GM21737 (cell line): Measurements from ENCODE around the gene FNDC5.
"Not testable (repeated sequence)": the region's sequence is repeated elsewhere in the genome, so short reads cannot be mapped to it uniquely, and the experiment has no call there.

Experiments
- ATAC-seq: cut with Tn5 transposase; IDR thresholded peaks from one replicate; pipeline ENCODE4 v1.9.1; 2021; ENCODE audit warnings: mild to moderate bottlenecking, moderate library complexity; ENCODE audit not compliant: unreplicated experiment

Gene FNDC5

DNA sequence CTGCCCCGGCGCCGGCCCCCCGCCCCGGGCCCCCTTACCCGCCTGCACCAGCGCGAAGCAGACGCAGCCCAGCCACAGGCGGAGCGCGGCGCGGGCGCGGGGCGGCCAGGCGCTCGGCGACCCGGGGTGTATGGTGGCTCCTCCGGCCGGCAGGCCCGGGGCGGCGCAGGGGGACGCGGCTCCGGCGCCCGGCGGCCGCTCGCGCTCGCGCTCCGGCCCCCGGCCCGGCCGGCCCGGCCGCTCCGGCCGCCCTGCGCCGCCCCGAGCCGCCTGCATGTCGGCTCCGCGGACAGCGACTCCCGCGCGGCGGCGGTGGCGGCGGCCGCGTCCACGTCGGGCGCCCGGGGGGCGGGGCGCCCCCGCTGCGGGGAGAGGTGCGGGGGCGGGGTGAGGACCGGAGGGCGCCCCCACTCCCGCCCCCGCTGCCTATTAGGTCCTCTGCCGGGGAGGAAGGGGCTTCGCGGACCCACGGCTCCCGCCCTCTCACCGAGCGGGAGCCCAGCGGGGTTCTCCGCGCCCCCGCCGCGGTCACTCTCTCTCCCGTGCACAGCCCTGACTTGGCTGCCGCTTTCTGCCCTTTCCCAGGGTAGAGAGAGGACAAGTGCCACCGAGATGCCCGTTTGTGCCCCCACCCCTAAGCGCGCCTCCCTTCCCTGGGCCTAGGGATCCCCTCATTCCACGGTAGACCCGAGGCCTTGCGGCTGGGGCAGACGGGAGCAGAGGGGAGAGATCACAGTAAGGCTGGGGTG, at the start of gene FNDC5:
TSS of gene FNDC5 (minus strand) at position 298 of the 749 bp plus-strand sequence.
- no peak for ATAC-seq

- no peak for ATAC-seq
These were observed 49.4 kb upstream of the FNDC5 start for GRCh38 chr1:32919811-32920733.

DNA sequence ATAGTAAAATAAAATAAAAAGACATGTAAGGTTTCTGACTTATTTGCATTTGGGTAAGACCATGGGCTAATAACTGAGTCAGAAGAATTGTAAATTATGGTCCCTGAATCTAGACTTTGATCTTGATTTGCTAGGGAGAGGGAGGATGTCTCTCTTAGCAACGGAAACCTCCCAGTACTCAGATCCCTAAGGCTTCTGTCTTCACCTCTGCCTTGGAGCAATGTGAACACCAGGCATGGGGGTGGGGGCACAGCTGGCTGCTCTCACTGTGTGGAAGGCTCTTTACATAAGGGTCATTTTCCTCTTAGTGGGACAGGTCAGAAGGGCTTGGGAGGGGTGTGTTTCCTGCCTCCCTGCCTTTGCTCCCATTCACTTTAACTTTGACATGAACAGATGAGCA, 47.5 kb upstream of the FNDC5 start:
- ATAC-seq: no peak

- no peak for ATAC-seq
These were observed 46.8 kb upstream of the FNDC5 start for GRCh38 chr1:32917521-32917920.

DNA sequence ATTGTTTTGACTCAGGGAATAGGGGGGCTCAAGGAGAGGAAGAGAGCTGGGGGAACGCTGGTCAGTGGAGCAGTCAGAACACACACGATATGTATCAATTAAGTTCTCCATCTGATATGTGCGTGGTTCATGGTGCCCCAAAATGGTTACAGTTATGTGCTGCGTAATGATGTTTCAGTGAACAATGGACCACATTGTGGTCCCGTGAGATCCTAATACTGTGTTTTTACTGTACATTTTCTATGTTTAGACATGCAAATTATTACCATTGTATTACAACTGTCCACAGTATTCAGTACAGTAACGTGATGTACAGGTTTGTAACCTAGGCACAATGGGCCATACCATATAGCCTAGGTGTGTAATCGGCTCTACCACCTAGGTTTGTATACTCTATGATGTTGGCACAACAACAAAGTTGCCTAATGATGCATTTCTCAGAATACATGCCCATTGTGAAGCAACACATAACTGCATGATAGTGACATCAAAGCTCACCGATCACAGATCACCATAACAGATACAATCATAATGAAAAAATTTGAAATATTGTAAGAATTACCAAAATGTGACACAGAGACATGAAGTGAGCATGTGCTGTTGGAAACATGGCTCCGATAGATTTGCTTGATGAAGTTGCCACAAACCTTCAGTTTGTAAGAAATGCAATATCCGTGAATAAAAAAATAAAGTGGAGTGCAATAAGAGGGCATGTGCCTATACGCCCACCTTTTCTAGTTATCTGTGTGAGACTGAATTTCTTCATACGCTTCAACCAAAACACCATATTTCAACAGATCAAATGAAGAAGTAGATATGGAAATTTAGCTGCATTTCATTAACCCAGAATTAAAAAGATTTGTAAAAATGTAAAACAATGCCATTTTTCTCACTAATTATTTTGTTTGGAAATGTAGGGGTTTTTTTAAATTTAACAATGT, 45.3 kb upstream of the FNDC5 start:
- ATAC-seq: no peak

- no peak for ATAC-seq
These were observed 39.6 kb upstream of the FNDC5 start for GRCh38 chr1:32910319-32910718.

- ATAC-seq: no peak
These were observed 36.7 kb upstream of the FNDC5 start for GRCh38 chr1:32907435-32907834.

GRCh38 chr1:32906654-32907053, 35.9 kb upstream of the FNDC5 start:
- no peak for ATAC-seq

DNA sequence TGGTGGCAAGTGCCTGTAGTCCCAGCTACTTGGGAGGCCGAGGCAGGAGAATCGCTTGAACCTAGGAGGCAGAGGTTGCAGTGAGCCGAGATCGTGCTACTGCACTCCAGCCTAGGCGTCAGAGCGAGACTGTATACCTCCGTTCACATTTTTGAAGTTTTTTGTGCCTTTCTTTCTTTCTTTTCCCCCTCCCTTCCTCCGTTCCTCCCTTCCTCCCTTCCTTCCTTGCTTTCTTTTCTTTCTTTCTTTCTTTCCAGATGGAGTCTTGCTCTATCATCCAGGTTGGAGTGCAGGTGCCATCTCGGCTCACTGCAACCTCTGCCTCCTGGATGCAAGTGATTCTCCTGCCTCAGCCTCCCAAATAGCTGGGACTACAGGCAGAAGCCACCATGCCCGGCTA, 34.9 kb upstream of the FNDC5 start:
- not testable (repeated sequence) for ATAC-seq

- ATAC-seq: no peak
These were observed 34.1 kb upstream of the FNDC5 start for GRCh38 chr1:32904797-32905196.

DNA sequence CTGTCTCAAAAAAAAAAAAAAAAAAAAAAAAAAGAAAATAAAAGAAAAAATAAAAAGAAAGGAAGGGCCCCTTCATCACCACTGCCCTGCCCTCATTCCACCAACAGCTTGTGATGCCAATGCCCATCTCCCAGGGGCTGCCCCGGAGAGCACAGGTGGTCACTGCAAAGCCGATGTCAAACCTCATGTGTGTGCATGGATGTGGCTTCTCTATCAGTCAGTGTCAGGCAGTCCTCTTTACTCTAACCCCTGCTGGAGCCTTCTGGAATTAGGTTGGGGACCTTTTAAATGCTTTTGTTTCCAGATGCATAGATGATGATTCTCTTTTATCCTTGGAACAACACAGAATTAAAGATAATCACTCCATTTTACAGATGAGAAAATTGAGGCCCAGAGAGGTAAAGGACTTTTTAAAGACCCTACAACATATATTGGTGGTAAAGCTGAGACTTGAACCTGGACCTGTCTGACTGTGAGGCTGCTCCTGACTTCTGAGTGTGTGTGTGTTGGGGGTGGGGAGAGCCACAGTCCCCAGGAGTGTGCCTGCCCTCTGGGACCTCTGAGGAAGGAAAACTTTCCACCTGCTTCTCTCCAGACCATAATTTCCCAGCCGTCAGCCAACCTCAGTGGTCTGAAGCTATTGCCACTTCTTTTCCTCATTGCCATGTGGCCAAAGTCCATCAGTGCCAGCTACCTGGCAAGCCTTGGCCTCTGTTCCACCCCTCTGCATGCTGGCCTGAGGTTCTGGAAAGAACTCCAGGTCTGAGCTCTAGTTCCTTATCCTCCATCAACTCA, 33.5 kb upstream of the FNDC5 start:
- ATAC-seq: no peak

GRCh38 chr1:32902535-32902920, 31.8 kb upstream of the FNDC5 start:
- ATAC-seq: no peak

DNA sequence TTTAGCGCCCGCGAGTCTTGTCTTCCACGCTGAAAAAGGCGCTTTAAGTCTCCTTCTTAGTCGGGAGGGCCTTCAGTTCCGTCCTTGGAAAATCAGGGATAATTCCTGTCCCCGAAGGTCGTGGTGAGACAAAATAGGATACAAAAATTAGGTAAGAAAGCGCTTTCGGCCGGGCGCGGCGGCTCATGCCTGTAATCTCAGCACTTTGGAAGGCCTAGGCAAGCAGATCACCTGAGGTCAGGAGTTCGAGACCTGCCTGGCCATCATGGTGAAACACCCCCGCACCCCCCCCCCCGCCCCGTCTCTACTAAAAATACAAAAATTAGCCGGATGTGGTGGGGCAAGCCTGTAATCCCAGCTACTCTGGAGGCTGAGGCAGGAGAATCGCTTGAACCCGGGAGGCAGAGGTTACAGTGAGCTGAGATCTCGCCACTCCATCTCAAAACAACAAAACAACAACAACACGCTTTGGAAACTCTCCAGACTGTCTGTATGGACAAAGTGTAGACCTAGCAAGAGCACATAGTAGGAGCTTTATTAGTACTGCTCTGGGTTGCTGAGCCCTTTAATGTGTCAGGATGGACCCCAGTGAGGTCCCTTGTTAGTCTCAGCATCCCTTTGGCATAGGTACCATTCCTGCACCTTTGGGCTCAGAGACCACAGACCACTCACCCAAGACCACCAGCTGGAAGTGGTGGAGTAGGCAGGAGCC, 31.3 kb upstream of the FNDC5 start:
- no peak for ATAC-seq

DNA sequence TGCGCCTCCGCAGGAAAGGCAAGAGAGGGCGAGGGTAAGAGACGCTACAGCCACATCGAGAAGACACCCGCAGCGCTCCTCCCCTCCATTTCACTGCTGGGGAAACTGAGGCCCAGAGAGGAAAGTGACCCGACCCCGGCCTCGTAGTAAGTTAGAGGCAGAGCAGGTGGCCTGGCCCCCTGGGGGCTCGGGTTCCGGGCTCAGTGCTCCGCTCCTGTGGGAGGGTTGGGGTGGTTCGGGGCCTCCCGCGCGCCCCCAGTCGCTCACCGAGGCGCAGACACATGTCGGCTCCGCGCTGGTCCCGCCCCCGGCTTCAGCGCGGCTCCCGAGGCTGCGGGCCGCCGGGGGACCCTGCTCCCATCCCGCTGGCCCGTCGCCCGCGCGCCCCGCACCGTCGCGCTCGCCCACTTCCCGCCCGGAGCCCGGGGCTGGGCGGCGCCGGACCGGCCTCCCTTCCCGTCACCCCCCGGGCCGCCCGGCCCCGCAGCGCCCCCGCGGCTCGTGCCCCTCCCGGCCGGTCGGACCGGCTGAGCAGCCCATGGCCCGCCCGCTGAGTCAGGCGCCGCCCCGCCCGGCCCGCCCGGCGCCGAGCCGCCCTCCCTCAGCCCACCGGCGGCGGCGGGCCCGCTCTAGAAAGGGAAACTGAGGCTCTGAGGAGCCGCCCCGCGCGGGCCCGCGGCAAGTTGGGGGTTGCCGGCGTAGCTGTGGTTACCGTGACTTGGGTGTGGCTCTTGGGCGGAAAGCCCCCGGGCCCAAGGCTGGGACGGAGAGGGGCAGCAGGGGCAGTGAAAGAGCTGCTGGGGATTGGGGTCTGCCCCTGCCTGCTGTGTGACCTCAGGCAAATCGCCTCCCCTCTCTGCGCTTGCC, 30.5 kb upstream of the FNDC5 start, which contains the start of gene TMEM54:
TSS of gene TMEM54 (minus strand) at position 434 of the 867 bp plus-strand sequence. CDS start at position 283, 151 bp downstream.
- ATAC-seq: no peak

DNA sequence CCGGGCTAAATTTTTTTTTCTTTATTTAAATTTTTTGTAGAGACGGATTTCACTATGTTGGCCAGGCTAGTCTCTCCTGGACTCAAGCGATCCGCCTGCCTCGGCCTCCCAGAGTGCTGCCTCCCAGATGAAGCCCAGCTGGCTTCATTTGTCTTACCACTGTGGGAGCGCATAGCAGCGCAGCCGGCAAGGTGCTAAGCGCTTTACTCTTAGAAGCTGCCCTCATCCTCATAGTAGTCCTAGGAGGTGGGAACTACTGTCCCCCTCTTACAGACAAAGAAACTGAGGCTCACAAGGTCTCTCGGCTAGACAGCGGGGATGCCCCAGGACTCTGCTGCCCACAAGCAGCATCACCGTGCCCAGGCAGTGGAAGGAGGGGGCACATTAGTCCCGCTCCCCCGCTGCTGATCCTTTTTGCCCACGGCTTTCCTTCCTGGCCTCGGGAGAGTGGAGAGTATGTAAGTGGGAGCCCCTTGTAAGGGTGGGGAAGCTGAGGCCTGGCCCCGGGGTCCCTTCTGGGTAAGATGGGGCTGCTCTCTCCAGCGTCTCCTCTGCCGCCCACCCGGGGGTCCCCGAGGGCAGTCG, 29.8 kb upstream of the FNDC5 start:
- no peak for ATAC-seq

GRCh38 chr1:32899586-32900296, 29.0 kb upstream of the FNDC5 start:
- ATAC-seq: no peak

GRCh38 chr1:32898958-32899357, 28.2 kb upstream of the FNDC5 start:
- no peak for ATAC-seq
